RKO (cell line): ENCODE results near the gene SMTN.
A peak's percentile ranks its signal among the peaks of the same experiment; 100 is the strongest.
"Not testable (repeated sequence)": the region's sequence is repeated elsewhere in the genome, so short reads cannot be mapped to it uniquely, and the experiment has no call there.

Source experiments
- DNase-seq: peaks from one replicate; pipeline ENCODE4 v3.0.0-alpha.2; 2016; ENCODE audit warnings: low spot score

SMTN gene

DNA sequence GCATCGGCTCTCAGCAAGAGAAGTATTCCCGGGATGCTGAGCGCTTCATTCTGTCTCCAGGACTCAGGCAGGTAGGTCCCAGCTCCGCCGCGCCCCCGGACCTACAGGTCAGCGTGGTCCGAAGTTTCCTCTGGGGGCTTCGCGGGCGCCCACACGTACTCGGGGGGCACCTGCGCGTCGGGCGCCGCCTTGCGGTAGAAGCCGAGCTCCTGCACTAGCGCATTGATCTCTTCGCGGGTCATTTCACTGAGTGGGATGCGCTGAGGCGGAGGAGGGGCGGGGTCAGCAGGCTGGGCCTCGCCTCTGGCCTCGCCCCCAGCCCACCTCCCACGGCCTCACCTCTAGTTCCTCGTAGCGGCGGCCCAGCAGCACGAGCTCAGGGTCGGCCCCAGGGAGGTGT is 23.8 kb downstream of the SMTN start:
- DNase-seq = no peak

DNA sequence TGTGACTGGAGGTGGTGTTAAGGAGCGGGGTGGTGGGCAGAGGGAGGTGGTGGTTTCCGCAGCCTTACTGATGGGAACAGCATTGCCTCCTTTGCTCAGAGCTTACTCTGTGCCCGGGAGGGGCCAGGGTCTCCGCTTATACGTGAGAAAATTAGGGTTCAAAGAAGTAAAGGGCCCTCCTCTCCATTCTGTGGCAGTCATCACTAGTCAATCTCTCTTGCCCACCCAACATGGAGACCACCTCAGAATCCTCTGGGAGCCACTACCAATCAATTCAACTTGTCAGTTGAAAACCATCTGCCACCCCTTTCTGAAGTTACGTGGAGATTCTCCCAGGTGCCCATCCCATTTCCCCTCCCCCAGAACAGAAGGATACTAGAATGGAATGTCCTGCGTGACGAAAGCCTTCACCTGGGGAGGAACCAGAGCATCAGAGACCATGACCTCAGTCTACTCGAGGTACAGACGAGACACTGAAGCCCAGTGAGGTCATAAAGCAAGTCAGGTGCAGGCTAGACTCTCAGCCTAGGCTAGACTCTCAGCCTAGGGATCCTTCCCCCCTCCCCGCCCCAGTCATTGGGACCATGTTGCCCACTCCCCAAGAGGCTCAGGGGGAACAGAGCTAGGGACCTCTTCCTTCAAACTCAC is 24.3 kb downstream of the SMTN start:
- DNase-seq = peak; percentile 39

DNA sequence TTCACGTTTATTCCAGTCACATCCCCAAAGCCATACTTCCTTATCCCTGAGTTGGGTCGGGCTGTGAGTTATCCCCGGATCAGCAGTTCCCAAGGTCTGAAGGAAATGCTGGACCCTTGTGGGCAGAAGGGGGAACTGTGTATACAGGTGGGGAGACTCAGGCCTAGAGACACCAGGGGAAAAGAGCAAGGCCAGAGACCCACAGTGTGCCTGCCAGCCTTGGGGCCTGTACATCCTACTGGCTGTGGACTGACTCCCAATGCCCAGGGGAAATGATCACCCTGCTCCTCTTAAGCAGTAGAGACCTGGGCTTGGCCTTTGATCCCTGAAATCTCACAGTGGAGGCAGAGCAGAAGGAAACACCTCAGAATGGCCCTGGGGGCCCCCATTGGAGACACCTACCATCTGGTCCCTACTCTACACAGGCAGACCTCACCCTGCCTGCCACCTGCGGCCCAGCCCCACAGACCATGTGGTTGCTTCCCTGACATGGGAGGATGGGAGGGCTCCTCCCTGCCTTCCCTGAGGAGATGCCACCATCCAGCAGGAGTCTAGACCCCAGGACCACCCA is 25.0 kb downstream of the SMTN start:
- peak; percentile 76 for DNase-seq

DNA sequence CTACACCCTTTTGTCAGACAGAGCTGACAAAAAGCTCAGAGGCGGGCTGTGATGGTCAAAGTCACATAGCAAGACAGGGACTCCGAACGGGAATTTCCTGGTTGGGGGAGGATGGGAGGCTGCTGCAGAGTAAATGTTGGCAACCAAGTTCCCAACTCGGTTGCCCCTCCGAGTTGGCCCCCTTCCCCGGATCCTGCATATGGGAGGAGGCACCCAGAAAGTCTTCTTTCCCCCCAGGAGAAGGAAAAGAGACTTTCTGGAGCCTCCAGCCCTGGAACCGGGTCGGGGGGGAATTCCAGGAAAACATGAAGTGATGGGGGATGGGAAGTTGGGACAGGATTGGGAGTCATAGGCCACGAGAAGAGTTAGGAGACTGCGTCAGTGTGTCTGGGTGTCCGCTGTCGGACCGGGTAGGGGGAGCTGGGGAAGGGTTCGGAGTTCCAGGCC is 25.6 kb downstream of the SMTN start:
- peak; percentile 83 for DNase-seq

DNA sequence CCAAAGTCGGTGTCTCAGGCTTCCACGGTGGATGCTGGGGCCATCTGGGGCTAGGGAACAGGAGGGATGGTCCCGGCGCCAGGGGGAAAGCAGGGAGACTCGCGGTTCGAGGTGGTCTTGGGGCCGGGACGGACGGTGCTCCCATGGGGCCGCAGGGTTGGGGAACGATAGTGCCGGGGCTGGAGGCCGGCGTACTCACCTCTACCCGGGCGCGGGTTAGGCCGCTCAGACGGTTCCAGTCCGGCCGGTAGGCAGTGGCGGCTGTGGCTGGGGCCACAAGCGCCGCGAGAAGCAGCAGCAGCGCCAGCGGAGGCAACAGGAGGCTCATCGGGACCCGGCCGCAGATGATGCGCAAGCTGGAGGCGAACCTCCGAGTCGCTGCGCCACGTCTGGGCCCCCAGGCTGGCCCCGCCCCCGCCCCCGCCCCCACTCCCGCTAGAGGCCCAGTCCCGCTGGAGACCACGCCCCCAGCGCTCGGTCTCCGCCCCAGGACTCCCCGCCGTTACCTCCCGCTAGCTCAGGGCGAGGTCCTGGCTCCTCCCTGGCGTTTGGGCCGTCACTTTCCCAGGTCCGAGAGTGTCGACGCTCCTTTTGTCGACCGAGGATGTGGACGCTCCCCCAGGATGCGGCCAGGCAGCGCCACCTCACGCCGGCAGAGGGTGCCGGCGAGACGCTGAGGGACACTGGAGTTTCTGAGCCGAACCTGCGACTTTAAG is 26.2 kb downstream of the SMTN start, which contains the start of gene SELENOM:
Gene SELENOM (minus strand): TSS at position 391 of the 716 bp plus-strand sequence. CDS start 63 bp downstream, at position 328.
- DNase-seq = peak; percentile 98

DNA sequence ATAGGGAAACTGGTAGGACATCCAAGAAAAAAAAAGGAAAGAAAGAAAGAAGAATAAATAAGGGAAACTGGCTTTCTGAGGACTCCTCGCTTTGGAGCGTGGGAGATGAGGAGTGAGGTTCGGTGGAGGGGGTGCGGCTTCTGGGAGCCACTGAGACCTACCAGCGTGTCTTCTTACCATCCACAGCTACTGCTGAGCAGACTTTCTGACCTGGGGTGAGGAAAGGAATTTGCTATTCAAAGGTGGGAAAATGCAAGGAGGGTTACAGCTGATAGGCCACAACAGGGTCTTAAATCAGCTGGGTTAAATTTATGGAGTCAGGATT is 26.7 kb downstream of the SMTN start:
- no peak for DNase-seq

DNA sequence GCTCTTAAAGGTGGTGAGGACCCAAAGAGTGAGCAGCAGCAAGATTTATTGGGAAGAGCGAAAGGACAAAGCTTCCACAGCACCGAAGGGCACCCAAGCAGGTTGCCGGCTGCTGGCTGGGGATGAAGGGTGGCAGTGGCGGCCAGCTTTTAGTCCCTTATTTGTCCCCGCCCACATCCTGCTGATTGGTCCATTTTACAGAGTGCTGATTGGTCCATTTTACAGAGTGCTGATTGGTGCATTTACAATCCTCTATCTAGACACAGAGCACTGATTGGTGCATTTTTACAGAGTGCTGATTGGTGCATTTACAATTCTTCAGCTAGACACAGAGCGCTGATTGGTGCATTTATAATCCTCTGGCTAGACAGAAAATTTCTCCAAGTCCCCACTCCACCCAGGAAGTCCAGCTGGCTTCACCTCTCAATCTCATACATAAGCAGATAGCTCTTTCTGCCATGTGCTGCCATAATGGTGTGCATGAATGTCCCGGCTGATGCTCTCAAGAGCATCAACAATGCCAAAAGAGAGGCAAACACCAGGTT is 31.5 kb downstream of the SMTN start:
- not testable (repeated sequence) for DNase-seq

DNA sequence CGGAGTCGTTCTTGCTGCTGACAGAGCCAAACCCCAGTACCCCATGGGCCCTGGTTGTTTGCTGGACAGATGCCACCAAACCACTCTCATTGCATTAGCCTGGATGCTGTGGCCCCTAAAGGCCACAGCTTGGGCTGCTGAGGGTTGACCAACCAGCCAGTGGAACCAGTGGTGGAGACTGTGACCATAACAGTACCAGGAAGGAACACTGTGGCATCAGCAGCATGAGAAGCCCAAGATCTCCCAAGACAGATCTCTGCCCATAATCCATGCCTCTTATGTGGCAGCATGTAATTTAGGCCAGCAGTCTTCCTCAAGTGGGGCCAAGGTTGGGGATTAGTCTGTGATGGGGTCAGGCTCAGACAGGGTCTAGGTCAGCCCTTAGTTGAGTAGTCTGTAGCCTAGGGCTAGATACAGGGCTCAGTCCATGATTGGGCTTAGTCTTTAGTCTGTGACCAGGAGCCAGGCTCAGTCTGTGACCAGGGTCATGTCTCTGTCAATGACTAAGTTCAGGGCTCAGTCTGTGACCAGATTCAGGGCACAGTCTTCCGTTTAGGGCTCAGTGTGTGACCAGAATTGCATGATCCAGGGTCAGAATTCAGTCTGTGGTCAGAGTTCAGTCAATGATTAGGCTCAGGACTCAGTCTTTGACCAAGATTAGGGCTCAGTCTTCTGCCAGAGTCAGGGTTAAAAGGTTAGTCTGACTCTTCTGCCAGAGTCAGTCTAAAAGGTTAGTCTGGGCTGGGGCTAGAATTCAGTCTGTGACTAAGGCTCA is 37.1 kb downstream of the SMTN start:
- DNase-seq = no peak

DNA sequence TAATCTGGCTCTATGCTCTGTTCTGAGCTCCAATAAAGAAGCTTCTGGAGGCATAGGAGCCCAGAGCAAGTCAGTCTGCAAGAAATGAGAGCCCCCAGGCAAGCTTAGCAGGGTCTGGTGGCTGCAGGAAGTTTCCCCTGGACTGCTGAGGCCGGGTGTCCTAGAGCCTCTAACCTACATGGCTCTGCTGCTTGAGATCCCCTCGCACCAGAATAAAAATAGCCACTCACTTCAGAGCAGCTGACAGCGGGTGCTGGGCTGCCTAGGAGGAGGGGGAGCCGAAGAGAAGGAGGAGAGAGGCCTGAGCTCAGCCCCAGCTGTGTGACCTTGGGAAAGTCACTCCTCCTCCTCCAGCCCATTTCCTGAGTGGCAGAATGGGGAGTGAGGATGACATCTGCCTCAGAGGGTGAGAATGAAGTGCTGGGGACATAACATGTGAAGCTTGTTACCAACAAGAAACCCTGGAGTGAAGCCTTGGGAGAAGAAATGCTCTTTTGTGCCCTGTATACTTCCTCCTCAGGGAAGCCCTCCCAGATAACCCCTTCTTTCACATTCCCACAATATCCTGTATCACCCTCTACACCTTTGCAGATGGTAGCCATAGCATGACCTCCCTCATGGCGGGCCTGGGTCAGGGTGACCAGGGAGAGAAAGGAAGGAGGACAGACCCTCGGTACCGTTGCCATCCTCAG is 38.1 kb downstream of the SMTN start:
- DNase-seq = no peak

DNA sequence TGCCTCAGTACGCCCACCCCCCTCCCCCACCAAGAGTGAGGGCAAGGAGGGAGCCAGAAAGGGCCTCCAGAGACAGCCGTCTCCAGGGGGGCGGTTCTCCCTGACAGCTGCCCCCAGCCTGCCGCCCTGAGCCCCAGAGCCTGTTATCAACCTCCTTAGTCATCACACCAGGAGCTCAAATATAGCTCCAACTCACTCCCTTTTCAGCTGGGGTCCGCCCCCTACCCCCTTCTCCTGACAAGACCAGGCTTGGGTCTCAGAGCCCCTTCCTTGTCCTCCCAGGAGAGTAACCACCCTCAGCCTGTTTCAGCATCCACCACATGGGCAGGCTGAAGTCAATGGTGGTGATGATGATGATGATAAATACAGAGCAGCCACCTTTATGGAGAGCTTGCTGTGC is 39.1 kb downstream of the SMTN start:
- DNase-seq = no peak

DNA sequence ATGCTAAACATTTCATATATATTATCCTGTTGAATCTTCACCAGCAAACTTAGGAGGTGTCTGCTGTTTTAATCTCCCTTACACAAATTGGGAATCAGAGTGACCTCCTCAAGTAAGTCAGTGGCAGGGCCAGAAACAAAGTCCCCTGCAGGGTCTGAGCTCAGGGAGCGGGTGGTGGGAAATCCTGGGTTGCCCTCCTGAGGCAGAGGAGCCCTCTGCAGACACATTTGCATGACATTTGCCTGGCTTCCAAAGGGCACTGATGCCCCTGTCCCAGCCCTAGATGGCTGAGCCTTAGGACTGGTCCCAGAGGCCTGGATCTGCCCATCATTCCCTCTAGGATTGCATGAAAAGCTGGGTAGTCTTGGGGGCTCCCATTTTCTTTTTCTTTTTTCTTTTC is 39.5 kb downstream of the SMTN start:
- DNase-seq = no peak

DNA sequence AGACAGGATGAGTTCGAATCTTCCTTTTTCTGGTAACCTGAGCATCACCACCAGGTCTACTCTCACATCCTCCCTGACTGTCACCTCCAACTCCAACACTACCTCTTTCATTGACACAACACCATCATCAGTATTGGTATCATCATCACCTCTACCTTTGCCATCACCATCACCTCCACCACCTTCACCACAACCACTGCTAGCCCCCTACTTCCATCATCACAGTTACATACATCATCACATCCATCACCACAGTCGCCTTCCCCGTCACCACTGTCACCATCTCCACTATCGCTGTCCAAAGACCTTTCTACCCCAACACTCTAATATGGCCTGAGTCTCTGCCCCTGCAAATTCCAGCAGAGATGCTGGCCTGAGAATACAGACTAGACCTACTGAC is 40.3 kb downstream of the SMTN start:
- no peak for DNase-seq

DNA sequence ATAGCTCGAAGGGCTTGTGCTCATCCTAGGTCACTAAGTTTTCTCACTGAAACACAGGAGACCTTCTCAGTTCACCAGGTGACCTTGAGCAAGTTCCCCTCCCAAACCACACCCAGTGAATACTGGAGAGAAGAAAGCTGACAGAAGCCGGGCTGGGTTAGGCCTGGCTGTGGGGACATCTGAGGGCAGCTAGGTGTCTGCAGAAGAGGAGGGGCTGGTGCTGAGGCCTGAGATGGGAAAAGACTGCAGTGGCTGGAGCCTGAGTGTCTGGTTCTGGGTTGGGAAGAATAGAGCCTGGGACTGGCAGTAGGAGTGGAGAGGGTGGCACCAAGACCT is 41.0 kb downstream of the SMTN start:
- no peak for DNase-seq

DNA sequence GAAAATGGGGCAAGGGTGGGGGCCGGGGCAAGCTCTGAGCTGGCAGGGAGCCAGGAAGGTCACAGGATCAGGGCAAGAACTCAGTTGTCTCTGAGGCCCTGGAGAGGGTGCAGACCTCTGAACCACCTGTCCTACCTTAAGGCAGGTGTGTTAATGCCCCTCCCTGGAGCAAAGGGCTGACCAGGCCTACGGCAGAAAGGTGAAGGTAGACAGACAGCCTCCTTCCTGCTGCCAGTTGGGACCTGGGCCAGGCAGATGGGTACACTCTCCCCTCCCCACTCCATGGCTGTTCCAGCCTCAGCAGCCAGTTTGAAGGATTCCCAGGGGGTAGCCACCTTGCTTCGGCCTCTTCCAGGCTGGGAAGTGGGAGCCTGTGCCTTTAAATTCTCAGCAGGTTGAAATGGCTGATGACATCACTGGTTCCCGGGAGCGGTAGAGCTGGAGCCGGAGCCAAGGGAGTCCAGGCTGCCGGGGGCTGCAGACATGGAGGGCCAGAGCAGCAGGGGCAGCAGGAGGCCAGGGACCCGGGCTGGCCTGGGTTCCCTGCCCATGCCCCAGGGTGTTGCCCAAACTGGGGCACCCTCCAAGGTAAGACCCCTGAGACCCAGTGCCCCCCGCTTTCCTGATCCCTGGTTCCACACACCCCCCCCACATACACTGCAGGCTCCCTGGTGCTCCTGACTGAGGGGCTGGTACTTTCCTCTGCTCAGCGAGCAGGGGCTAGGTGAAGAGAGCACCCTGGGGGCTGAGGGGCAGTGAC is 41.6 kb downstream of the SMTN start, which contains the start of gene INPP5J:
Gene INPP5J (plus strand): TSS at position 435 of the 760 bp plus-strand sequence. CDS start 49 bp downstream, at position 484.
- peak; percentile 71 for DNase-seq

DNA sequence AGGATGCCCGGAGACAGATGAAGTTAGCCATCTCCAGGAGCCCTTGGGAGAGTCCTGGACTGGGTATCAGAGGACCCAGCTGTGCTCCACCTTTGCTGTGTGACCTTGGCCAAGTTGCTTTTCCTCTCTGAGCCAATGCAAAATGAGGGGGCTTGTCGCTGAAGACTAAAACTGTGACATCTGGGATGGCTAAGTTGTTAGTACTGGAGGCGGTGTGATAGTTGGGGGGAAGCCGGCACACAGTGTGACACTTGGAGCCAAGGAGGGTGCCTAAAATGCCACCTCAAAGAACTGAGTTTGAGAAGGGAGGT is 42.1 kb downstream of the SMTN start:
- DNase-seq = no peak

DNA sequence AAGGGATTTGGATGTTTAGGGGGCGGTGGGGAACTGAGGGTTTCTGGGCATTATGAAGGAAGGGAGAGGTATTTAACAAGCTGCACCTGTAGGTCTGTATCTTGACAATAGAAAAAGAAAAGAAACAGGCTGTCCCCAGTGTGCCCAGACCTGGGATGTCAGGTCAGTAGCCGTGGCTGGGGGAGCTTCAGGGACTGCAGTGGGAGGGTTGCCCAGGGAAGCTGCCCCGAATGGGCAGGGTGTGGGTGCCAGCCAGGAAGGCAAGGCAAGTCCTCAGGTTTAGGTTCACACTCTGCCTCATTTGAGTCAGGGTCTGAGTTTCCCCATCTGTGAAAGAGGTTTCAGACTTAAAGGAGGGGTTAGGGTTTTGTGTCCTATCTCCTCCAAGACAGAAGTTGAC is 43.2 kb downstream of the SMTN start:
- DNase-seq = no peak

DNA sequence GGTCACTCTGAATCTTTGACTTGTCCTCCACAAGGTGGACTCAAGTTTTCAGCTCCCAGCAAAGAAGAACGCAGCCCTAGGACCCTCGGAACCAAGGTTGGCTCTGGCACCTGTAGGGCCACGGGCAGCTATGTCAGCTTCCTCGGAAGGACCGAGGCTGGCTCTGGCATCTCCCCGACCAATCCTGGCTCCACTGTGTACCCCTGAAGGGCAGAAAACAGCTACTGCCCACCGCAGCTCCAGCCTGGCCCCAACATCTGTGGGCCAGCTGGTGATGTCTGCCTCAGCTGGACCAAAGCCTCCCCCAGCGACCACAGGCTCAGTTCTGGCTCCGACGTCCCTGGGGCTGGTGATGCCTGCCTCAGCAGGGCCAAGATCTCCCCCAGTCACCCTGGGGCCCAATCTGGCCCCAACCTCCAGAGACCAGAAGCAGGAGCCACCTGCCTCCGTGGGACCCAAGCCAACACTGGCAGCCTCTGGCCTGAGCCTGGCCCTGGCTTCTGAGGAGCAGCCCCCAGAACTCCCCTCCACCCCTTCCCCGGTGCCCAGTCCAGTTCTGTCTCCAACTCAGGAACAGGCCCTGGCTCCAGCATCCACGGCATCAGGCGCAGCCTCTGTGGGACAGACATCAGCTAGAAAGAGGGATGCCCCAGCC is 43.8 kb downstream of the SMTN start:
- no peak for DNase-seq

DNA sequence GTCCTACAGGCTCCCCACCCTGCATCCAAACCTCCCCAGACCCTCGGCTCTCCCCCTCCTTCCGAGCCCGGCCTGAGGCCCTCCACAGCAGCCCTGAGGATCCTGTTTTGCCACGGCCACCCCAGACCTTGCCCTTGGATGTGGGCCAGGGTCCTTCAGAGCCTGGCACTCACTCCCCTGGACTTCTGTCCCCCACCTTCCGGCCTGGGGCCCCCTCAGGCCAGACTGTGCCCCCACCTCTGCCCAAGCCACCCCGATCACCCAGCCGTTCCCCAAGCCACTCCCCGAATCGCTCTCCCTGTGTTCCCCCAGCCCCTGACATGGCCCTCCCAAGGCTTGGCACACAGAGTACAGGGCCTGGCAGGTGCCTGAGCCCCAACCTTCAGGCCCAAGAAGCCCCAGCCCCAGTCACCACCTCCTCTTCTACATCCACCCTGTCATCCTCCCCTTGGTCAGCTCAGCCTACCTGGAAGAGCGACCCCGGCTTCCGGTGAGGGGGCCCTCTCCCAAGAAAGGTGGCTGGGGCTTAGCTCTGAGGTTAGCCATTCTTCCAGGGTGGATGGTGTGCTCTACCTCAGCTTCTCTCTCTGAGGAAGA is 44.5 kb downstream of the SMTN start:
- no peak for DNase-seq

DNA sequence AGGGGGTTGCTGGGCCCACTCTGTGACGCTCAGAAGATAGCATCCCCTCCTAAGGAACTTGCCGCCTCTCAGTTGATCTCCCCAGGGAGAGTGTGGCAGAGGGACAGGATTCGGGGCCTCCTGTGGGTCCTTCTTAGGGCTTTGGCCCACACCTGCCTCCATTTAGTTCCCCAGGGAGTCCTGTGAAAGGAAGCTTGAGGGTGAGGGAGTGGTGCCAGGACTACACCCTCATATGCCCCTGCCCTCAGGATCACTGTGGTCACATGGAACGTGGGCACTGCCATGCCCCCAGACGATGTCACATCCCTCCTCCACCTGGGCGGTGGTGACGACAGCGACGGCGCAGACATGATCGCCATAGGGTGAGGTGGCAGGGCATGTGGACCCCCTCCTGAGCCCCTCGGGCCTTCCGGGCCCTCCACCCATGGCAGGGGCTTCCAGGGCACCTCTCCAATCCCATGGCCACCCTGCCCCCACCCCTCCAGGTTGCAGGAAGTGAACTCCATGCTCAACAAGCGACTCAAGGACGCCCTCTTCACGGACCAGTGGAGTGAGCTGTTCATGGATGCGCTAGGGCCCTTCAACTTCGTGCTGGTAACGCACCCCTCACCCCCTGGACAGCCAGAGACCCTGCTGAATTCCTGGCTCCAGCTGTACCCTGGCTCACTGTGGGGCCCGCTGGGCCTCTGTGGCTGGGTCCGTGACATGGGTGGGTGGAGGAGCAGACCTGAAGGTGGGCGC is 45.2 kb downstream of the SMTN start:
- DNase-seq = no peak

DNA sequence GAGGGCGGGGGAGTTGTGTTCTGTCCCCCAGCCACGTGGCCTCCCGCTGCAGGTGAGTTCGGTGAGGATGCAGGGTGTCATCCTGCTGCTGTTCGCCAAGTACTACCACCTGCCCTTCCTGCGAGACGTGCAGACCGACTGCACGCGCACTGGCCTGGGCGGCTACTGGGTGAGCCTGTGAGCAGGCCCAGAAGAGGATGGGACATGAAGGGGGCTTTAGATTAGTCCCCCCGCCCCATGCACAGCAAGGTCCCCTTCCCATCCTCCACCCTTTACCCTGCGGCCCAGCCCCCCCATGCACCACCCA is 45.7 kb downstream of the SMTN start:
- no peak for DNase-seq
